H9 (cell line): ENCODE results near the gene SLC4A5. TPM values are rescaled to one million over a fixed set of nuclear protein-coding genes. Genes with fewer than 3 reads are reported as not detected.

Experiments used
- DNase-seq: peaks from one replicate; pipeline ENCODE4 v3.0.0-alpha.2; 2017
- H2AFZ ChIP-seq: one replicate; pipeline ENCODE4 v1.6.1; 2013; ENCODE audit warnings: mild to moderate bottlenecking, low read length, control low read depth, moderate library complexity
- H2AK5ac ChIP-seq: 2 replicates; pipeline ENCODE4 v1.6.1; 2013; ENCODE audit warnings: low read length, control low read depth, mixed read lengths; ENCODE audit not compliant: insufficient read length
- H2BK120ac ChIP-seq: one replicate; pipeline ENCODE4 v1.6.1; 2013; ENCODE audit warnings: low read depth, mild to moderate bottlenecking, low read length, control low read depth, inconsistent platforms; ENCODE audit not compliant: poor library complexity, severe bottlenecking
- H2BK12ac ChIP-seq: 2 replicates; pipeline ENCODE4 v1.6.1; 2013; ENCODE audit warnings: low read length, control low read depth, mixed read lengths, low read depth; ENCODE audit not compliant: insufficient read length
- H2BK15ac ChIP-seq: 2 replicates; pipeline ENCODE4 v1.6.1; 2013; ENCODE audit warnings: low read depth, low read length, control low read depth
- H2BK20ac ChIP-seq: one replicate; pipeline ENCODE4 v1.6.1; 2013; ENCODE audit warnings: low read depth, mild to moderate bottlenecking, low read length, control low read depth, inconsistent platforms; ENCODE audit not compliant: poor library complexity, severe bottlenecking
- H2BK5ac ChIP-seq: 2 replicates; pipeline ENCODE4 v1.6.1; 2013; ENCODE audit warnings: low read length, control low read depth, mixed read lengths; ENCODE audit not compliant: insufficient read length
- H3K14ac ChIP-seq: 2 replicates; pipeline ENCODE4 v1.6.1; 2013; ENCODE audit warnings: low read length, control low read depth; ENCODE audit not compliant: insufficient read depth
- H3K18ac ChIP-seq: 2 replicates; pipeline ENCODE4 v1.6.1; 2013; ENCODE audit warnings: low read depth, mild to moderate bottlenecking, mixed read lengths, low read length, control low read depth; ENCODE audit not compliant: insufficient read length
- H3K23ac ChIP-seq: 2 replicates; pipeline ENCODE4 v1.6.1; 2013; ENCODE audit warnings: low read length, control low read depth, mixed read lengths, low read depth; ENCODE audit not compliant: insufficient read length
- H3K23me2 ChIP-seq: 2 replicates; pipeline ENCODE4 v1.6.1; 2013; ENCODE audit warnings: low read depth, mild to moderate bottlenecking, mixed read lengths, low read length, control low read depth; ENCODE audit not compliant: insufficient read length, poor library complexity, severe bottlenecking
- H3K27ac ChIP-seq: 2 replicates; pipeline ENCODE4 v1.5.1; 2013; ENCODE audit warnings: low read length, control low read depth, mixed read lengths, low read depth; ENCODE audit not compliant: insufficient read length
- H3K27me3 ChIP-seq: 2 replicates; pipeline ENCODE4 v1.6.1; 2013; ENCODE audit warnings: low read length, control low read depth, inconsistent platforms; ENCODE audit not compliant: insufficient read depth
- H3K4ac ChIP-seq: 2 replicates; pipeline ENCODE4 v1.6.1; 2013; ENCODE audit warnings: low read depth, mild to moderate bottlenecking, control low read depth, inconsistent platforms, low read length, moderate library complexity
- H3K4me1 ChIP-seq: 2 replicates; pipeline ENCODE4 v1.6.1; 2013; ENCODE audit warnings: low read length, control low read depth, inconsistent platforms; ENCODE audit not compliant: insufficient read depth
- H3K4me2 ChIP-seq: 2 replicates; pipeline ENCODE4 v1.6.1; 2013; ENCODE audit warnings: low read length, control low read depth, mixed read lengths; ENCODE audit not compliant: insufficient read length, insufficient read depth
- H3K56ac ChIP-seq: 2 replicates; pipeline ENCODE4 v1.6.1; 2013; ENCODE audit warnings: low read depth, mild to moderate bottlenecking, mixed read lengths, low read length, control low read depth; ENCODE audit not compliant: insufficient read length
- H3K79me1 ChIP-seq: 2 replicates; pipeline ENCODE4 v1.6.1; 2013; ENCODE audit warnings: low read depth, mild to moderate bottlenecking, moderate library complexity, low read length, control low read depth, inconsistent platforms; ENCODE audit not compliant: insufficient read depth, poor library complexity, severe bottlenecking
- H3K79me2 ChIP-seq: 2 replicates; pipeline ENCODE4 v1.6.1; 2013; ENCODE audit warnings: low read length, control low read depth, inconsistent platforms; ENCODE audit not compliant: insufficient read depth
- H3K9ac ChIP-seq: 2 replicates; pipeline ENCODE4 v1.6.1; 2013; ENCODE audit warnings: low read length, control low read depth, mixed read lengths; ENCODE audit not compliant: insufficient read length; ENCODE audit errors: extremely low read depth
- H3K9me3 ChIP-seq: one replicate; pipeline ENCODE4 v1.6.1; 2013; ENCODE audit warnings: low read depth, low read length, inconsistent platforms; ENCODE audit not compliant: control insufficient read depth
- H3T11ph ChIP-seq: one replicate; pipeline ENCODE4 v1.6.1; 2013; ENCODE audit warnings: mild to moderate bottlenecking, low read length, control low read depth, inconsistent platforms
- H4K20me1 ChIP-seq: one replicate; pipeline ENCODE4 v1.6.1; 2013; ENCODE audit not compliant: control insufficient read depth, insufficient read length, insufficient read depth
- H4K5ac ChIP-seq: 2 replicates; pipeline ENCODE4 v1.6.1; 2013; ENCODE audit warnings: low read depth, mild to moderate bottlenecking, mixed read lengths, low read length, control low read depth; ENCODE audit not compliant: insufficient read length
- H4K8ac ChIP-seq: replicated peaks from 2 replicates; pipeline ENCODE4 v1.6.1; 2013; ENCODE audit warnings: low read length, control low read depth, mixed read lengths, low read depth; ENCODE audit not compliant: insufficient read length
- H4K91ac ChIP-seq: 2 replicates; pipeline ENCODE4 v1.6.1; 2013; ENCODE audit warnings: low read depth, mild to moderate bottlenecking, moderate library complexity, mixed read lengths, low read length, control low read depth; ENCODE audit not compliant: insufficient read length
- H3K27ac Mint-ChIP-seq, 3 experiments: 2 replicates in 2 of 3; 3 replicates in 1 of 3; pipeline ENCODE4 v1.8.0; 2020 to 2021; ENCODE audit warnings: mixed read lengths in 3 of 3, mild to moderate bottlenecking in 1 of 3, moderate library complexity in 1 of 3
- H3K27me3 Mint-ChIP-seq: 2 replicates; pipeline ENCODE4 v1.8.0; 2021; ENCODE audit warnings: low read depth, mild to moderate bottlenecking, moderate library complexity, mixed read lengths
- H3K36me3 Mint-ChIP-seq, 3 experiments: 2 replicates in 2 of 3; 3 replicates in 1 of 3; pipeline ENCODE4 v1.8.0; 2020 to 2021; ENCODE audit warnings: low read depth in 3 of 3, mixed read lengths in 3 of 3; ENCODE audit not compliant: insufficient read depth in 1 of 3
- H3K4me1 Mint-ChIP-seq, 2 experiments: 2 replicates each; pipeline ENCODE4 v1.8.0; 2020; ENCODE audit warnings: mixed read lengths in 2 of 2
- H3K4me3 Mint-ChIP-seq, 2 experiments: 2 replicates in 1 of 2; 3 replicates in 1 of 2; pipeline ENCODE4 v1.8.0; 2020 to 2021; ENCODE audit warnings: mild to moderate bottlenecking in 2 of 2, mixed read lengths in 2 of 2, moderate library complexity in 1 of 2
- H3K9me3 Mint-ChIP-seq, 2 experiments: 2 replicates in 1 of 2; 3 replicates in 1 of 2; pipeline ENCODE4 v1.8.0; 2020; ENCODE audit warnings: mild to moderate bottlenecking in 2 of 2, mixed read lengths in 2 of 2, moderate library complexity in 1 of 2
- WGBS: extraction: QIAGEN DNeasy Blood & Tissue Kit; methylation state at CpG from one replicate; pipeline ENCODE4 v1.1.7; 2013; ENCODE audit warnings: missing lambda C conversion rate, low lambda C conversion rate, mixed read lengths; ENCODE audit not compliant: insufficient read length; ENCODE audit errors: extremely low coverage; 5-methylcytosine and 5-hydroxymethylcytosine counted together
- total RNA-seq: library from RNA; stranded (reverse); gene quantifications from 2 replicates; pipeline ENCODE4 v1.2.1, GENCODE V29; 2021
- TF ChIP-seq, protein P1 (sequence below): fragments of 200-600 bp; sonication (generic); conservative IDR thresholded peaks from 3 replicates; pipeline ENCODE4 v1.8.0; 2021; ENCODE audit warnings: antibody characterized with exemption, mild to moderate bottlenecking

SLC4A5 gene
- total RNA-seq, 1 experiment from 2014 or later = 0.50 TPM

DNA sequence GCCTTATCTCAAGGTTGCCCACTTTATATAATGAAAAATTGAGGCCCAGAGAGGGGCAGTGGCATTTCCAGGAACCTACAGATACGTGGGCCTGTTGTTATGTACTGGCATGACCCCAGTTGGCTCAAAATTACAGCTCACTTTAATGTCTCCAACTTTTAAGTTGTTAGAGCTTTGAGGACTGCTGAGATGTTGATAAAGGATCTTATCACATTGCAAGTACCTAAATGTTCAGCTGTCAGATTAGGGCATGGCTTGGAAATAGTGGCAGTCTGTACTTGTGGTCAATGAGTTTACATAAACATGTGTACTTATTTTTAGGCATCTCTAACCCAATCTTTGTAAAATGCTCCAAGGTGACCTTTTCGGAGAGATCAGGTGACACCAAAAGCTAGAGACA lies 14.6 kb downstream of the SLC4A5 start:
- H3K9ac ChIP-seq = no peak overlapping the region
- H2BK20ac ChIP-seq = no peak overlapping the region
- H4K20me1 ChIP-seq = no peaks in the 10 kb centered on the region
- no peak overlapping the region for H3T11ph ChIP-seq
- Mint-ChIP-seq H3K36me3 (no peaks in the 10 kb centered on the region), H3K27me3 (peaks cover 3% of the 10 kb centered on the region; the same call in 1 of the 2 replicates), H3K27ac (no peak overlapping the region), H3K4me1 (peaks cover 8 to 12% of the 10 kb centered on the region in 2 experiments), H3K9me3 (no peaks in the 10 kb centered on the region), H3K4me3 (no peak overlapping the region)
- DNase-seq = no peak
- no peak overlapping the region for H2BK12ac ChIP-seq
- H3K9me3 ChIP-seq = no peaks in the 10 kb centered on the region
- no peak overlapping the region for H2BK120ac ChIP-seq
- no peak overlapping the region for H4K91ac ChIP-seq
- no peaks in the 10 kb centered on the region for H3K27me3 ChIP-seq
- H3K79me1 ChIP-seq = no peaks in the 10 kb centered on the region
- no peak overlapping the region for H3K27ac ChIP-seq
- no peaks in the 10 kb centered on the region for H3K4me1 ChIP-seq
- no peak overlapping the region for H3K4ac ChIP-seq
- WGBS = no CpG with 5 or more reads among the region's 2 CpGs
- H3K18ac ChIP-seq = no peak overlapping the region
- no peak overlapping the region for H3K56ac ChIP-seq
- no peak overlapping the region for H3K4me2 ChIP-seq
- no peak overlapping the region for H2AFZ ChIP-seq
- H3K23ac ChIP-seq = no peak overlapping the region
- no peaks in the 10 kb centered on the region for H3K79me2 ChIP-seq
- H2AK5ac ChIP-seq = no peak overlapping the region
- no peak overlapping the region for H3K14ac ChIP-seq
- TF ChIP-seq, protein P1, sequence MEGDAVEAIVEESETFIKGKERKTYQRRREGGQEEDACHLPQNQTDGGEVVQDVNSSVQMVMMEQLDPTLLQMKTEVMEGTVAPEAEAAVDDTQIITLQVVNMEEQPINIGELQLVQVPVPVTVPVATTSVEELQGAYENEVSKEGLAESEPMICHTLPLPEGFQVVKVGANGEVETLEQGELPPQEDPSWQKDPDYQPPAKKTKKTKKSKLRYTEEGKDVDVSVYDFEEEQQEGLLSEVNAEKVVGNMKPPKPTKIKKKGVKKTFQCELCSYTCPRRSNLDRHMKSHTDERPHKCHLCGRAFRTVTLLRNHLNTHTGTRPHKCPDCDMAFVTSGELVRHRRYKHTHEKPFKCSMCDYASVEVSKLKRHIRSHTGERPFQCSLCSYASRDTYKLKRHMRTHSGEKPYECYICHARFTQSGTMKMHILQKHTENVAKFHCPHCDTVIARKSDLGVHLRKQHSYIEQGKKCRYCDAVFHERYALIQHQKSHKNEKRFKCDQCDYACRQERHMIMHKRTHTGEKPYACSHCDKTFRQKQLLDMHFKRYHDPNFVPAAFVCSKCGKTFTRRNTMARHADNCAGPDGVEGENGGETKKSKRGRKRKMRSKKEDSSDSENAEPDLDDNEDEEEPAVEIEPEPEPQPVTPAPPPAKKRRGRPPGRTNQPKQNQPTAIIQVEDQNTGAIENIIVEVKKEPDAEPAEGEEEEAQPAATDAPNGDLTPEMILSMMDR = no peak
- no peaks in the 10 kb centered on the region for H3K23me2 ChIP-seq
- no peak overlapping the region for H4K8ac ChIP-seq
- no peak overlapping the region for H2BK5ac ChIP-seq
- no peak overlapping the region for H4K5ac ChIP-seq
- H2BK15ac ChIP-seq = no peak overlapping the region
